HL-60 (cell line): Measurements from ENCODE around the gene ANKS3.

Source experiments
- CTCF ChIP-seq: IDR thresholded peaks from one replicate; pipeline ENCODE4 v1.5.1; 2011; ENCODE audit warnings: low read length, control low read depth, inconsistent platforms; ENCODE audit not compliant: insufficient read depth
- GABPA ChIP-seq: IDR thresholded peaks from 2 replicates; pipeline ENCODE4 v1.6.1; 2012; ENCODE audit warnings: low read depth
- POLR2AphosphoS5 ChIP-seq: IDR thresholded peaks from 2 replicates; pipeline ENCODE4 v1.6.1; 2012; ENCODE audit warnings: low read depth
- TF ChIP-seq, protein P1 (sequence below): IDR thresholded peaks from 2 replicates; pipeline ENCODE4 v1.6.1; 2012; ENCODE audit warnings: low read depth; ENCODE audit not compliant: insufficient replicate concordance

- TF ChIP-seq POLR2AphosphoS5, result no peak
- no peak for TF ChIP-seq CTCF
- TF ChIP-seq, protein P1, sequence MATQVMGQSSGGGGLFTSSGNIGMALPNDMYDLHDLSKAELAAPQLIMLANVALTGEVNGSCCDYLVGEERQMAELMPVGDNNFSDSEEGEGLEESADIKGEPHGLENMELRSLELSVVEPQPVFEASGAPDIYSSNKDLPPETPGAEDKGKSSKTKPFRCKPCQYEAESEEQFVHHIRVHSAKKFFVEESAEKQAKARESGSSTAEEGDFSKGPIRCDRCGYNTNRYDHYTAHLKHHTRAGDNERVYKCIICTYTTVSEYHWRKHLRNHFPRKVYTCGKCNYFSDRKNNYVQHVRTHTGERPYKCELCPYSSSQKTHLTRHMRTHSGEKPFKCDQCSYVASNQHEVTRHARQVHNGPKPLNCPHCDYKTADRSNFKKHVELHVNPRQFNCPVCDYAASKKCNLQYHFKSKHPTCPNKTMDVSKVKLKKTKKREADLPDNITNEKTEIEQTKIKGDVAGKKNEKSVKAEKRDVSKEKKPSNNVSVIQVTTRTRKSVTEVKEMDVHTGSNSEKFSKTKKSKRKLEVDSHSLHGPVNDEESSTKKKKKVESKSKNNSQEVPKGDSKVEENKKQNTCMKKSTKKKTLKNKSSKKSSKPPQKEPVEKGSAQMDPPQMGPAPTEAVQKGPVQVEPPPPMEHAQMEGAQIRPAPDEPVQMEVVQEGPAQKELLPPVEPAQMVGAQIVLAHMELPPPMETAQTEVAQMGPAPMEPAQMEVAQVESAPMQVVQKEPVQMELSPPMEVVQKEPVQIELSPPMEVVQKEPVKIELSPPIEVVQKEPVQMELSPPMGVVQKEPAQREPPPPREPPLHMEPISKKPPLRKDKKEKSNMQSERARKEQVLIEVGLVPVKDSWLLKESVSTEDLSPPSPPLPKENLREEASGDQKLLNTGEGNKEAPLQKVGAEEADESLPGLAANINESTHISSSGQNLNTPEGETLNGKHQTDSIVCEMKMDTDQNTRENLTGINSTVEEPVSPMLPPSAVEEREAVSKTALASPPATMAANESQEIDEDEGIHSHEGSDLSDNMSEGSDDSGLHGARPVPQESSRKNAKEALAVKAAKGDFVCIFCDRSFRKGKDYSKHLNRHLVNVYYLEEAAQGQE, result no peak
- no peak for TF ChIP-seq GABPA
Measured at GRCh38 chr16:4736546-4736945, 2.5 kb upstream of the ANKS3 start.
